Measurements from ENCODE around the gene SLC28A3. TPM values are rescaled to one million over a fixed set of nuclear protein-coding genes. Genes with fewer than 3 reads are reported as not detected.

SLC28A3 gene
- total RNA-seq, 1 experiment from 2014 or later: not detected

DNA sequence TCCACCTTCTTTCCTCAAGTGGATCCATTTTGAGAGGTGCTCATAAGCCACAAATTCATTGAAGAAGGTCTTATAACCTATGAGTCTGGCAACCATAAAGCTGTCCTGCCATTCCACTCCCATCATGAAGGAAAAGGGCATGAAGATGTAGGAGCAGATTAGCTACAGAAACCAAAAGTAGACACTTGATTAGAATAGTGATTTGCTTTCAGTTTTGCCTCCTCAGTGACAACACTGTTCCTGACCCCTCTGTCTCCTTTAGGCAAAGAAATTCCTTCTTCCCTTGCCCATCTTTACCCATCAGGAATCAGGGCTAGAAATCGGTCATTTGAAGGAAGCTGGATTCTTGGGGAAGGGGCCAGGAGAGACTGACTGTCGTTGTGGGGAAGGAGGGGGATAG is 55.2 kb downstream of the SLC28A3 start:
- H3K4me3 Mint-ChIP-seq: no peak overlapping the region
- DNase-seq (ENCODE audit: low spot score) (no peak), ATAC-seq (no peak)
- POLR2A ChIA-PET: no interaction called here
- CTCF ChIA-PET: interaction anchor here (1.6 kb wide), 1 partner anchor 9 kb away, joined by 6 read pairs; no protein-coding TSS in a partner anchor
- H3K27ac Mint-ChIP-seq: no peak overlapping the region
- peaks cover 2% of the 10 kb centered on the region for H3K27me3 Mint-ChIP-seq (ENCODE audit: low read depth)
- TF ChIP-seq ZNF317 (CRISPR knock-in tag; IDR thresholded peaks at IDR 0.05; ENCODE audit: borderline replicate concordance, low read depth): no peak
- no peak for TF ChIP-seq HMGA2 (CRISPR knock-in tag; IDR thresholded peaks at IDR 0.05)
- TF ChIP-seq, protein P1, sequence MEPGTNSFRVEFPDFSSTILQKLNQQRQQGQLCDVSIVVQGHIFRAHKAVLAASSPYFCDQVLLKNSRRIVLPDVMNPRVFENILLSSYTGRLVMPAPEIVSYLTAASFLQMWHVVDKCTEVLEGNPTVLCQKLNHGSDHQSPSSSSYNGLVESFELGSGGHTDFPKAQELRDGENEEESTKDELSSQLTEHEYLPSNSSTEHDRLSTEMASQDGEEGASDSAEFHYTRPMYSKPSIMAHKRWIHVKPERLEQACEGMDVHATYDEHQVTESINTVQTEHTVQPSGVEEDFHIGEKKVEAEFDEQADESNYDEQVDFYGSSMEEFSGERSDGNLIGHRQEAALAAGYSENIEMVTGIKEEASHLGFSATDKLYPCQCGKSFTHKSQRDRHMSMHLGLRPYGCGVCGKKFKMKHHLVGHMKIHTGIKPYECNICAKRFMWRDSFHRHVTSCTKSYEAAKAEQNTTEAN (CRISPR knock-in tag; IDR thresholded peaks at IDR 0.05): no peak
- no peak for TF ChIP-seq JUN (CRISPR knock-in tag; IDR thresholded peaks at IDR 0.05)
- no peak for TF ChIP-seq ZNF263 (CRISPR knock-in tag; IDR thresholded peaks at IDR 0.05; ENCODE audit: low read depth)
- TF ChIP-seq, protein P2, sequence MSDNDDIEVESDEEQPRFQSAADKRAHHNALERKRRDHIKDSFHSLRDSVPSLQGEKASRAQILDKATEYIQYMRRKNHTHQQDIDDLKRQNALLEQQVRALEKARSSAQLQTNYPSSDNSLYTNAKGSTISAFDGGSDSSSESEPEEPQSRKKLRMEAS (CRISPR knock-in tag; IDR thresholded peaks at IDR 0.05): no peak
- TF ChIP-seq ZNF423 (CRISPR knock-in tag; IDR thresholded peaks at IDR 0.05): no peak
- TF ChIP-seq, protein P3, sequence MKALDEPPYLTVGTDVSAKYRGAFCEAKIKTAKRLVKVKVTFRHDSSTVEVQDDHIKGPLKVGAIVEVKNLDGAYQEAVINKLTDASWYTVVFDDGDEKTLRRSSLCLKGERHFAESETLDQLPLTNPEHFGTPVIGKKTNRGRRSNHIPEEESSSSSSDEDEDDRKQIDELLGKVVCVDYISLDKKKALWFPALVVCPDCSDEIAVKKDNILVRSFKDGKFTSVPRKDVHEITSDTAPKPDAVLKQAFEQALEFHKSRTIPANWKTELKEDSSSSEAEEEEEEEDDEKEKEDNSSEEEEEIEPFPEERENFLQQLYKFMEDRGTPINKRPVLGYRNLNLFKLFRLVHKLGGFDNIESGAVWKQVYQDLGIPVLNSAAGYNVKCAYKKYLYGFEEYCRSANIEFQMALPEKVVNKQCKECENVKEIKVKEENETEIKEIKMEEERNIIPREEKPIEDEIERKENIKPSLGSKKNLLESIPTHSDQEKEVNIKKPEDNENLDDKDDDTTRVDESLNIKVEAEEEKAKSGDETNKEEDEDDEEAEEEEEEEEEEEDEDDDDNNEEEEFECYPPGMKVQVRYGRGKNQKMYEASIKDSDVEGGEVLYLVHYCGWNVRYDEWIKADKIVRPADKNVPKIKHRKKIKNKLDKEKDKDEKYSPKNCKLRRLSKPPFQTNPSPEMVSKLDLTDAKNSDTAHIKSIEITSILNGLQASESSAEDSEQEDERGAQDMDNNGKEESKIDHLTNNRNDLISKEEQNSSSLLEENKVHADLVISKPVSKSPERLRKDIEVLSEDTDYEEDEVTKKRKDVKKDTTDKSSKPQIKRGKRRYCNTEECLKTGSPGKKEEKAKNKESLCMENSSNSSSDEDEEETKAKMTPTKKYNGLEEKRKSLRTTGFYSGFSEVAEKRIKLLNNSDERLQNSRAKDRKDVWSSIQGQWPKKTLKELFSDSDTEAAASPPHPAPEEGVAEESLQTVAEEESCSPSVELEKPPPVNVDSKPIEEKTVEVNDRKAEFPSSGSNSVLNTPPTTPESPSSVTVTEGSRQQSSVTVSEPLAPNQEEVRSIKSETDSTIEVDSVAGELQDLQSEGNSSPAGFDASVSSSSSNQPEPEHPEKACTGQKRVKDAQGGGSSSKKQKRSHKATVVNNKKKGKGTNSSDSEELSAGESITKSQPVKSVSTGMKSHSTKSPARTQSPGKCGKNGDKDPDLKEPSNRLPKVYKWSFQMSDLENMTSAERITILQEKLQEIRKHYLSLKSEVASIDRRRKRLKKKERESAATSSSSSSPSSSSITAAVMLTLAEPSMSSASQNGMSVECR (CRISPR knock-in tag; IDR thresholded peaks at IDR 0.05; ENCODE audit: borderline replicate concordance): no peak
- TF ChIP-seq NFATC4 (CRISPR knock-in tag; IDR thresholded peaks at IDR 0.05): no peak
- TF ChIP-seq, protein P4, sequence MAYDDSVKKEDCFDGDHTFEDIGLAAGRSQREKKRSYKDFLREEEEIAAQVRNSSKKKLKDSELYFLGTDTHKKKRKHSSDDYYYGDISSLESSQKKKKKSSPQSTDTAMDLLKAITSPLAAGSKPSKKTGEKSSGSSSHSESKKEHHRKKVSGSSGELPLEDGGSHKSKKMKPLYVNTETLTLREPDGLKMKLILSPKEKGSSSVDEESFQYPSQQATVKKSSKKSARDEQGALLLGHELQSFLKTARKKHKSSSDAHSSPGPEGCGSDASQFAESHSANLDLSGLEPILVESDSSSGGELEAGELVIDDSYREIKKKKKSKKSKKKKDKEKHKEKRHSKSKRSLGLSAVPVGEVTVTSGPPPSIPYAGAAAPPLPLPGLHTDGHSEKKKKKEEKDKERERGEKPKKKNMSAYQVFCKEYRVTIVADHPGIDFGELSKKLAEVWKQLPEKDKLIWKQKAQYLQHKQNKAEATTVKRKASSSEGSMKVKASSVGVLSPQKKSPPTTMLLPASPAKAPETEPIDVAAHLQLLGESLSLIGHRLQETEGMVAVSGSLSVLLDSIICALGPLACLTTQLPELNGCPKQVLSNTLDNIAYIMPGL (CRISPR knock-in tag; IDR thresholded peaks at IDR 0.05): no peak
- TF ChIP-seq, protein P5, sequence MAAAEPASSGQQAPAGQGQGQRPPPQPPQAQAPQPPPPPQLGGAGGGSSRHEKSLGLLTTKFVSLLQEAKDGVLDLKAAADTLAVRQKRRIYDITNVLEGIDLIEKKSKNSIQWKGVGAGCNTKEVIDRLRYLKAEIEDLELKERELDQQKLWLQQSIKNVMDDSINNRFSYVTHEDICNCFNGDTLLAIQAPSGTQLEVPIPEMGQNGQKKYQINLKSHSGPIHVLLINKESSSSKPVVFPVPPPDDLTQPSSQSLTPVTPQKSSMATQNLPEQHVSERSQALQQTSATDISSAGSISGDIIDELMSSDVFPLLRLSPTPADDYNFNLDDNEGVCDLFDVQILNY (CRISPR knock-in tag; IDR thresholded peaks at IDR 0.05): no peak
- TF ChIP-seq NR3C1 (CRISPR knock-in tag; conservative IDR thresholded peaks at IDR 0.05; ENCODE audit: low read depth): no peak
- no peak for TF ChIP-seq PRRX2 (CRISPR knock-in tag; IDR thresholded peaks at IDR 0.05)
- peaks cover 9% of the 10 kb centered on the region for H3K4me1 Mint-ChIP-seq
- no peaks in the 10 kb centered on the region for H3K36me3 Mint-ChIP-seq
- H3K9me3 Mint-ChIP-seq: no peaks in the 10 kb centered on the region

DNA sequence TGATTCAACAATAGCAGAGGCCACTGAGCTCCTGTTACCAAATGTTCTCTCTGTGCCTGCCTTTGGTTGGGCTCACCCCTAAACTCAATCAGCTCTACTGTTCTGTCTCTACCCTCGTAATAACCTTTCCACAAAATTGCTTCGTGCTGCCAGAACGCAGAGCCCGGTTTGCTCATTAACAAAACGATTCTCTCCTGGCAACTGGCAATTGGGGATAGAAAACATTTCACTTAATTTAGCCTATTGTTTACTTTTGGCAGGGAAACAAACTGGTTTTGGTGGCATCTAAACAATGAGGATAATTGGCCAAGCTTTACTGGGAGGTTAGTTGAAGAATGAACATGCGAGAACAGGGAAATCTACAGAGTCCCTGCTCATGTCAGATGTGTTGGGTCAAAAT is 56.6 kb downstream of the SLC28A3 start:
- CTCF ChIA-PET: interaction anchor here (1.2 kb wide), 1 partner anchor 23 kb away, joined by 3 read pairs; no protein-coding TSS in a partner anchor
- TF ChIP-seq ZNF121 (CRISPR knock-in tag; IDR thresholded peaks at IDR 0.05) (no peak), JAZF1 (CRISPR knock-in tag; IDR thresholded peaks at IDR 0.05) (no peak), TEAD4 (CRISPR knock-in tag; IDR thresholded peaks at IDR 0.05) (no peak), FOXJ3 (CRISPR knock-in tag; IDR thresholded peaks at IDR 0.05; ENCODE audit: borderline replicate concordance) (no peak), FOXK1 (CRISPR knock-in tag; IDR thresholded peaks at IDR 0.05) (no peak), ZNF416 (CRISPR knock-in tag; IDR thresholded peaks at IDR 0.05) (no peak), NR1H2 (CRISPR knock-in tag; IDR thresholded peaks at IDR 0.05) (no peak), OVOL2 (CRISPR knock-in tag; IDR thresholded peaks at IDR 0.05; ENCODE audit: borderline replicate concordance) (no peak), RORB (CRISPR knock-in tag; IDR thresholded peaks at IDR 0.05) (no peak), ZNF423 (CRISPR knock-in tag; IDR thresholded peaks at IDR 0.05) (no peak), NFATC4 (CRISPR knock-in tag; IDR thresholded peaks at IDR 0.05) (no peak)
- TF ChIP-seq, protein P6, sequence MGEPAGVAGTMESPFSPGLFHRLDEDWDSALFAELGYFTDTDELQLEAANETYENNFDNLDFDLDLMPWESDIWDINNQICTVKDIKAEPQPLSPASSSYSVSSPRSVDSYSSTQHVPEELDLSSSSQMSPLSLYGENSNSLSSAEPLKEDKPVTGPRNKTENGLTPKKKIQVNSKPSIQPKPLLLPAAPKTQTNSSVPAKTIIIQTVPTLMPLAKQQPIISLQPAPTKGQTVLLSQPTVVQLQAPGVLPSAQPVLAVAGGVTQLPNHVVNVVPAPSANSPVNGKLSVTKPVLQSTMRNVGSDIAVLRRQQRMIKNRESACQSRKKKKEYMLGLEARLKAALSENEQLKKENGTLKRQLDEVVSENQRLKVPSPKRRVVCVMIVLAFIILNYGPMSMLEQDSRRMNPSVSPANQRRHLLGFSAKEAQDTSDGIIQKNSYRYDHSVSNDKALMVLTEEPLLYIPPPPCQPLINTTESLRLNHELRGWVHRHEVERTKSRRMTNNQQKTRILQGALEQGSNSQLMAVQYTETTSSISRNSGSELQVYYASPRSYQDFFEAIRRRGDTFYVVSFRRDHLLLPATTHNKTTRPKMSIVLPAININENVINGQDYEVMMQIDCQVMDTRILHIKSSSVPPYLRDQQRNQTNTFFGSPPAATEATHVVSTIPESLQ (CRISPR knock-in tag; IDR thresholded peaks at IDR 0.05): no peak
- TF ChIP-seq, protein P7, sequence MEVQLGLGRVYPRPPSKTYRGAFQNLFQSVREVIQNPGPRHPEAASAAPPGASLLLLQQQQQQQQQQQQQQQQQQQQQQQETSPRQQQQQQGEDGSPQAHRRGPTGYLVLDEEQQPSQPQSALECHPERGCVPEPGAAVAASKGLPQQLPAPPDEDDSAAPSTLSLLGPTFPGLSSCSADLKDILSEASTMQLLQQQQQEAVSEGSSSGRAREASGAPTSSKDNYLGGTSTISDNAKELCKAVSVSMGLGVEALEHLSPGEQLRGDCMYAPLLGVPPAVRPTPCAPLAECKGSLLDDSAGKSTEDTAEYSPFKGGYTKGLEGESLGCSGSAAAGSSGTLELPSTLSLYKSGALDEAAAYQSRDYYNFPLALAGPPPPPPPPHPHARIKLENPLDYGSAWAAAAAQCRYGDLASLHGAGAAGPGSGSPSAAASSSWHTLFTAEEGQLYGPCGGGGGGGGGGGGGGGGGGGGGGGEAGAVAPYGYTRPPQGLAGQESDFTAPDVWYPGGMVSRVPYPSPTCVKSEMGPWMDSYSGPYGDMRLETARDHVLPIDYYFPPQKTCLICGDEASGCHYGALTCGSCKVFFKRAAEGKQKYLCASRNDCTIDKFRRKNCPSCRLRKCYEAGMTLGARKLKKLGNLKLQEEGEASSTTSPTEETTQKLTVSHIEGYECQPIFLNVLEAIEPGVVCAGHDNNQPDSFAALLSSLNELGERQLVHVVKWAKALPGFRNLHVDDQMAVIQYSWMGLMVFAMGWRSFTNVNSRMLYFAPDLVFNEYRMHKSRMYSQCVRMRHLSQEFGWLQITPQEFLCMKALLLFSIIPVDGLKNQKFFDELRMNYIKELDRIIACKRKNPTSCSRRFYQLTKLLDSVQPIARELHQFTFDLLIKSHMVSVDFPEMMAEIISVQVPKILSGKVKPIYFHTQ (CRISPR knock-in tag; IDR thresholded peaks at IDR 0.05): no peak

More for the DNA sequence above, 56.6 kb downstream of the SLC28A3 start:
- Mint-ChIP-seq H3K27ac (no peak overlapping the region), H3K27me3 (ENCODE audit: low read depth) (peaks cover 1% of the 10 kb centered on the region), H3K9me3 (no peaks in the 10 kb centered on the region), H3K36me3 (no peaks in the 10 kb centered on the region), H3K4me3 (no peak overlapping the region), H3K4me1 (peaks cover under 1% of the 10 kb centered on the region; the same call in 1 of the 2 replicates)
- POLR2A ChIA-PET: no interaction called here
- DNase-seq (ENCODE audit: low spot score) (no peak), ATAC-seq (no peak)

Data from WTC11 (cell line).